OCI-M2 (cell line): Measurements from ENCODE around the gene C12orf76.
"Not testable (repeated sequence)": the region's sequence is repeated elsewhere in the genome, so short reads cannot be mapped to it uniquely, and the experiment has no call there.

Experiments
- DNase-seq: peaks from one replicate; lab custom pipeline; 2025; ENCODE audit not compliant: unreplicated experiment; lab: John Stamatoyannopoulos, UW

C12orf76 gene

GRCh38 chr12:110065540-110065939 is 17.2 kb upstream of the C12orf76 start:
- DNase-seq, result no peak

- DNase-seq, result no peak
Measured at GRCh38 chr12:110062241-110062640, 13.9 kb upstream of the C12orf76 start.

GRCh38 chr12:110059651-110060000 is 11.3 kb upstream of the C12orf76 start:
- DNase-seq, result no peak

GRCh38 chr12:110058875-110059615 is 10.7 kb upstream of the C12orf76 start:
- DNase-seq, result no peak

GRCh38 chr12:110056643-110057042 is 8.3 kb upstream of the C12orf76 start:
- not testable (repeated sequence) for DNase-seq

- DNase-seq, result not testable (repeated sequence)
Measured at GRCh38 chr12:110055375-110056352, 7.3 kb upstream of the C12orf76 start.

GRCh38 chr12:110050927-110051326 is 2.6 kb upstream of the C12orf76 start:
- DNase-seq, result no peak

GRCh38 chr12:110049666-110050065 is 1.3 kb upstream of the C12orf76 start:
- DNase-seq, result not testable (repeated sequence)

GRCh38 chr12:110049034-110049433 is 712 bp upstream of the C12orf76 start:
- not testable (repeated sequence) for DNase-seq

GRCh38 chr12:110047297-110047940 is 903 bp downstream of the C12orf76 start:
- no peak for DNase-seq

GRCh38 chr12:110046451-110047187 is 1.7 kb downstream of the C12orf76 start:
- DNase-seq, result no peak

GRCh38 chr12:110042264-110042663 is 6.1 kb downstream of the C12orf76 start:
- no peak for DNase-seq

GRCh38 chr12:110039085-110039807 is 9.1 kb downstream of the C12orf76 start:
- DNase-seq, result no peak

- DNase-seq, result no peak
Measured at GRCh38 chr12:110038741-110039084, 9.6 kb downstream of the C12orf76 start.

- DNase-seq, result no peak
Measured at GRCh38 chr12:110037315-110037714, 11.0 kb downstream of the C12orf76 start.

GRCh38 chr12:110035534-110036104 is 12.7 kb downstream of the C12orf76 start:
- no peak for DNase-seq

- no peak for DNase-seq
Measured at GRCh38 chr12:110033888-110034287, 14.4 kb downstream of the C12orf76 start.

- no peak for DNase-seq
Measured at GRCh38 chr12:110029290-110029815, 19.0 kb downstream of the C12orf76 start.

- no peak for DNase-seq
Measured at GRCh38 chr12:110028323-110028722, 20.0 kb downstream of the C12orf76 start.

GRCh38 chr12:110024051-110024450 is 24.3 kb downstream of the C12orf76 start:
- DNase-seq, result no peak
